Activated CD4-positive, alpha-beta T cell treated with anti-CD3 and anti-CD28 coated beads for 4 hours (primary cell): ENCODE results near the gene CABCOCO1.

ENCODE experiments used
- DNase-seq, 2 donors: peaks; one replicate each; pipeline ENCODE4 v3.0.0-alpha.2; 2020

Gene CABCOCO1

DNA sequence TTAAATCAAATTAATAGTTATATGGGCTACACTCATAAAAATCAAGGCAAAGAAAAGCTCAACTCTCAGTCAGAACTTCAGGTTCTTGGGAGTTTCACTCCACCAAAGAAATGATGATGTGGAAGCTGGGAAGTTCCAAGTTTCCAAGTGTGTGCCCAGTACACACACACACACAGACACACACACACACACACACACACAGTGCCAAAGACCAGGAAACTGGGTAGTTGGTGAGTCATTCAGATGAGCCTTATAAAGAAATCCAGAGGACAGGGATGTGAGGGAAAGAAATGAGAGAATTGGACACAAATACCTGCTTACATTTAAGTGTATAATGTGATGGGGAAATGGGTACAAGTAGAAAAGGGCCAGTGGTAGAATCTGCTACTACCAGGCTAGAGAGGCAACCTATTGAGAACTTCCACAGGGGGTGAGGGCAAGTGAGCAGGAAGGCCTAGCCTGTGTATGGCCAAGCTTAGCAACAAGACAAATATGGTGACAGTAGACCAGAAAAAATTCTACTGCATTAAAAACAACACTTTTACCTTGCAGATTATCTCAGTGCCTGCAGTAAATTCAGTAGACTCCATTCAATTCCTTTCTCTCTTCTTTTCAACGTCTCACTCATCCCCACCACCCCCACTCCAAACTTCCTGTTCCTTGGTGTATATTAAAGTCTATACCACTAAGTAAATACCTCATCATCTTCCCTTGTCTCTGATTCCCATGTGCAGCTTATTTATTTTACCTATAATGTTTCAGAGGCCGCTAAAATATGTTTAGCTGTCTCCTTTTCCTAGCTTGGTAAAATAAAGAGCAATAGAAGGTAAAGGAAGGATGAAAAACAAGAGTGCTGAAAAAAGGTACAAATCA is 95.0 kb downstream of the CABCOCO1 start:
- DNase-seq = no peak

DNA sequence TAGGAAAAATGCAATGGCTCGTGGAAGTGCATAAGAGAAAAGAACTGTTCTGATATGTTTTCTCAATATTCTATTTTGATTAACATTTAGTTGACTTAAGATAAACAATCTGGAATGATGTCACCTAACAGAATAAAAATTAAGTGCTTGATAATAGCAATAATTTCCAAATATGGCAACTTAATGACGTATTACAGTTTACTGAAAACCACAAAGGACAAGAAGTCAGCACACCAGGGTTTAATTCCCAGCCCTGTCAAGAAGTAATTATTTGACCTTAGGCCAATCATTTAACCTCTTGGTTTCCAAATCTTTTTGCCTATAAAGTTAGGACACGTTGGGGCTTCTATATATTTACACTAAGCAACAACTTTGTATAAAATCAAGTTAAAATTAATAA is 95.7 kb downstream of the CABCOCO1 start:
- DNase-seq = no peak

DNA sequence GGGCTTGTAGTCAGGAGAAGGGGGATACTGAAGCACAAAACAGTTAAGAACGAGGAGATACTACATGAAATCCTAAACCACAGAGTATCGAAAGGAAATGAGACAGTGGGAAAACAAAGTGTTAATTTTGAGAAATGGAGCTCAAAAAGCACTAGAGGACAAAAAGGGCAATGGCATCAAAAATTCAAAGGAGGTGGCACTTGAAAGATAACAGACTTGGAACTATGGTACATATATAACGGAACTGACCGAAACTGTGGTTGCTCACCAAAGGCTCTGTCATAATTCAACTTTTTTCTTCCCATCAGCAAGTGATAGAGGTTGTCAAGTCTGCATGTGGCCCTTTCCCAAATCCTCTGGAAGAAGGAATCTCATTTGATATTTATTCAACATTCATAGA is 97.0 kb downstream of the CABCOCO1 start:
- no peak for DNase-seq

DNA sequence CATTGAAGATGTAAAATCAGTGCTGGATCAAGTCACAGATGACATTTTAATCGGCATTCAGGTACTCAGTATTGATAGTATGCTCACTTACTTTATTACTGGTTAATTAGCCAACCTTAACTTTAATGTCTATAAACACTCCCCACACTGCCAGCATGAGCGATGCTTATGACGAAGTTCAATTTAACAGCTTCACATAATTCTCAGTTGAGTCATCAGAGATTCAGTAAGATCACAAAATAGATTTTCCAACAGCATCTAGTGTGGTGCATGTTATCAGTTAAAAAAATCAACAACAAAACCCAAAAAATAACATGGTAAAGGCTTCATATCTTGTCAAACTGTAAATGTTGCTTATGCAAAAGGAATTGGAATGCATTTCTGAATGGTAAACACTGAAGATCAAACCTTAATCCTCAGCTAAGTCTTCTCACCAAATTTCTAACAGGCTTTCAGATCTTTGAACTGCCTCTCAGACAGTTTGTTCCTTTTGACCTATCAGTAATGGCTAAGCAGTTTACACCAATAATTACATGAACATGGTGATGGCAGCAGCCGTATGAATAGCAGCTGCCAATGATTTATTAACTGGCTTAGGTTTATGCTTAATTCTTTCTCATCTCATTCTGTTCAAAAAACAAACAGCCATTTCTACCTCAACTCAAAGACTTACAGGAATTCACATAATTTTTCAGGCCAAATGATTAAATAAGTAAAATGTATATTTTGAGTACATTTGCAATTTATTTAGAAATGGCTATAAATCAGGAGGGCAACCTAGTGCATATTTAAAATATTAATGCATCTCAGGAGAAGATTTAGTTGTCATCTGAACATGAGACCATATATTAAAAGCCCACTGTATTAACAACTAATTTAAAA is 98.5 kb downstream of the CABCOCO1 start:
- no peak for DNase-seq

DNA sequence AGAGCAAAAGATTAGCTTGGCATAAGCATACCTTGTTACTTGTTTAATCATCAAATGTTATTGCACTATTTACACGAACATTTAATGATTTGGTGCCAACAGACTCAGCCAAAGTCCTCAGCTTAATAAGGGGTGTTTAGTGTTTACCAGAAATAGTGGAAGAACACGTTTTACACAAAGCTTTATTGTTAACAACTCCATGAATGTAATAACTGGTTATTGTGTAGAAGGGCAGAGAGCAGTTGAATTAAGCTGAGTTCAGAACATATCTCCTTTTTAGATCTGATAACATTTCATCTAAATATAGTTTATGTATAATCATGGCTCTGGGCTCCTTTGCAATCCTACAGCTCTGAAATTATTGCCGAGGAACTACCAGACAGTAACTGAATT is 99.1 kb downstream of the CABCOCO1 start:
- DNase-seq = no peak

DNA sequence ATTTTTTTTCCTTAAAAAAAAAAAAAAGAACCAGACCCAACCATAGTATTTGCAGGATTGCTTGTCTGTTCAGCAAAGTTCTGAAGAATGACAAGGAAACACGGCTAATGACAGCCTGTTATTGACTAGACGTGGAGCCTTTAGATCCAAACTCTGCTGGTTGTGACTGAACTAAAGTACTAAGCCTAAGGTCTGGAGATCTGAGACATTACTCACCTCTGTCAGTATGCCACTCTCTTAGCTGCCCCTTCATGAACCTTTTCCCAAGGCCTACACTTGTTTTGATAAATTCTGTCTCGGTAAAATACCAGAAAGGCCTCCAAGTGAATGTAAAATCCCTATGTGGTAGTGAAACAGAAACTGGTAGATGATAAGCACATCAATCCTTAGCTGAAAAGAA is 101.0 kb downstream of the CABCOCO1 start:
- no peak for DNase-seq

DNA sequence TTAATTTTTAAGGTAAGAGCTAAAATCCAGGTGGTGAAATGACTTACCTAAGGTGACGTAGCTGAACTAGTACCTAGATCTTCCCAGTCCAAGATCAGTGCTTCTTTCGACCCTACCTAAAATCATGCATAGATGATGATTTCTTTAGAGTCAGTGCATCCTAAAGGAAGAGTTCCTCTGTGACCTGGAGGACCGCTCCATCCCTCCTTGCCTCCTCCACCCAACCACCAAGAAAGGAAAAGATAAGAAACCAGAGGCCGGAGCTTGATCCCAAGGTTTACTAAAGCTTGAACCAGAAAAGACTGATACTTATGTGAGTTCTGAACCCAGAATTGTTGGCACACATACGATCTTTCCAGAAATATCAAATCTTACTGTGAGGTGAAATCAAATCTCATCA is 101.8 kb downstream of the CABCOCO1 start:
- no peak for DNase-seq

DNA sequence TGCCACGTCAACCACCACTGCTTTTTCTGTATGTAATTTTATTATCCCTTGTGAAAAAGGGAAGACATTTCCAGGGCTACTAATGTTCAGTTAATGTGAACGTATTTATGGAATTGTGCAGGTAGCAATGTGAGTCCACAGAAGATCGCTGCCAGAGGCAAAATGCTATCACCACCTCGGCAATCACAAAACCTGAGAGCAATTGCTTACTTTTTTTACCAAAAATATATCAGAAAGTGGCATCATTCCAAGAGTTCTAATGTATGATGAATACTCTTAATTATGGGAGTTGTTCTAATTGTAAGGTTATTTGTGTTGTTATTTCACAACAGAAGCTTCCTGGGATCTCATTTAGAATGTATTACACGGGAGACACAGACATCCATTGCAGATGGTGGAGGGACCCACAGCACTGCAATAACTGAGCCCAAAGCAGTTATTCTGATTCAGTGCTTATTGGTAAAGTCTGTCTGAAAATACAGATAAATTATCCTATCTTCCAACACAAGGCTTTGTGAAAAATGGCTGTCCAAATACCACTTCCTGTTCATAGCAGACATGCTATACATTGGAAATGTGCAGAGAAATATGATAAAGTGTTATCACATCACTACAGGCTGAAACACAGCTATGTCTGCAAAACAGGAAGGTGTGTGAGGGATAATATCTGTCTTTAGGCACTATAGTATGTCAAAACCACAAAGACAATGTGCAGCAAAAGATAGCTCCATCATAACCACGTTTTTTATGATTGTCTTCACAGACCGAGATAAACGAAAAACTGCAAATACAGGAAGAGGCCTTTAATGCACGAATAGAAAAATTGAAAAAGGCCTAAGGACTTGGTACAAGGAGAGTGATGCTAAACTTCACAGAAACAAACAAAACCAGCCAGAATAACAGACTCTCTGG is 102.7 kb downstream of the CABCOCO1 start:
- DNase-seq = no peak

DNA sequence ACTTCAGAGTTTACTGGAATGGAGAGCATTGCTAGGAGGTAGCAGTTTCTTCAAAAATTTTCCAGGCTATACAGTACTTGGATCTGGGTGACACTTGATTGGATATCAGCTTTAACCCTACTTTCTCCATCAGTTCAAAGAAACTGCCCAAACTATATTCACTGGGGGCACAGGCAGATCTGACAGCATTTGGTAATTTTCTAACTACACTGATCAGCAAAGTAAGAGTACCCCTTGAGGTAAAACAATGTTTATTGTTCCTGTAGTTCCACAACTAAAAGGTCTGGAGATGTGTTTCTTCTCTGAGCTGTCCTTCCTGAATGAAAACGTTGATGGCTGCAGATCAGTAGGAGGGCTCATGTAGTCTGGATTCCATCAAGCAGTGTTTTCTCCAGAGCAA is 104.2 kb downstream of the CABCOCO1 start:
- no peak for DNase-seq

DNA sequence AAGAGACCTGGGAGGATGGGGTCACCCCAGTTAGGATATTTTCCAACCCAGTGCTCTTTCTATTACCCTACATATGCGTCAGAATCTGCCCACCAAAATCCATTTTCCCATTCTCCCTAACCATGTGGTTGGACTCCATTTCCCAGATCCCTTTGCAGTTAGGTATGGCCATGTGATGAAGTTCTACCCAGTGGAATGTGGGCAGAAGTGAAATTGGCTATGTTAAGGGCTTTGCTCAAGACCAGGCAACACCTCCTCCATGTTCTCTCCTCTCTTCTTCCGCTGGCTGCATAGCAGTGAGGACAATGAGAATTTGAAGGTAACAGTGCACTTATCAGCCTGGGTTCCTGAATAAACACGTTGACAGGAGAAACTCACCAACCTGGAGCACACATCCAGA is 111.3 kb downstream of the CABCOCO1 start:
- DNase-seq = no peak

DNA sequence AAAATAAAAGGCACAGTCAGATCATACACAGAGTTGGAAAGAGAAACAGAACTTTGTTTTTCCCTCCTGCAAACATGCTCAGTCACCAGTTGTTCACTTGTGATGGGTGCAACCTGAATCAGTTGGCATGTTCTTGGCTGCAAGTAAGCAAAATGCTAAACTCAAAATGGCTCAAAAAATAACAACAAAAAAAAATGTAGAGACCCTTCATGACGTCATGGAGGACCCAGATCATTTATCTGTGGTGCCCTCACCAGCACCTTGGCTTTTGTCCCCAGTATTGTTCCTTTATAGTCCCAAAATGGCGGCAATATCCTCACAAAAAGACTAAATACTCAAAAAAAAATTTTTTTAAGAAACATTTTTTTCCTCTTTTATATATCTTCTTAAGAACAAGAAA is 112.4 kb downstream of the CABCOCO1 start:
- DNase-seq = no peak

DNA sequence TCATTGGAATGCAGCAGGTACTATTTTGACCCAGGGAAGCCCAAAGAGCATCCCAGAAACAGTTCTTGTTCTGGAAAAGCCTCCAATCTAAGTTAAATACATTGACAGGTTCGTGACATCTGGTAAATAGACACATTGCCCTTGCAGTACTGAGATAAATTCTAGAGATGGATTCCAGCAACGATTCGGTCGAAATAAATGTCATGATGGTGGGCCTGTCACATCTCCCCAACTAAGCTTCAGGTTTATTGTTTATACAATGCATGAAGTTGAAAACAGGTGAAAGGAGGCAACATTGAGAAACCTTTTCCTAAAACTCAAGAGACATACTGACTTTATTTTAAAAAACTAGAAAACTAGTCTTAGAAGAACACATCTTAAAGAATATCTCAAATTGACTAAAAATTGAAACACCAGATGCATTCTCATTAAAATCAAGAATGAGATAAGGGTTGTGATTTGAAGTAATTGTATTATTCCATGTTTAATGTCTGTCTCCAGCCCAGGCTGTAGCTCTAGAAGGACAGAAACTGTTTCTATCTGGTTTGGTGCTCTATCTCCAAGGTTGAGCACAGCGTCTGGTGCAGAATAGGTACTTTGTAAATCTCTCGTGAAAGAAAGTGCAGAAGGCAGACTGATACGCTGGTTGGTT is 114.0 kb downstream of the CABCOCO1 start:
- DNase-seq = no peak

DNA sequence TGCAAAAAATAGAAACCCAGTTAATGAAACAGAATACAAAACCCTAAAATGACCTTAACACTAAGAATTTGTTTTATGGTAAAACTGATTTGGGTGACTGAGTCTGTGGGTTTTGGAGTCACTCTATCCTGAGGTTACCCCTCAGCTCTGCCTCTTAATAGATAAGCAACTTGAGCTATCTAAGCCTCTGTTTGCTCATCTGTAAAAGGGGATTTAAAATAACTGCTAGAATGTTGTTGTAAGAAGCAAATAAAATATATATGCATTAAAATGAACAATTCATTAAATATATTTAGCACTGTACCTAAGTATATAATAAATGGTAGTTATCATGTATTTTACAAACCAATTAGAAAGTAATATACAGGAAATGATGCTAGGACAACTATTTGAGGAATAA is 115.4 kb downstream of the CABCOCO1 start:
- no peak for DNase-seq

DNA sequence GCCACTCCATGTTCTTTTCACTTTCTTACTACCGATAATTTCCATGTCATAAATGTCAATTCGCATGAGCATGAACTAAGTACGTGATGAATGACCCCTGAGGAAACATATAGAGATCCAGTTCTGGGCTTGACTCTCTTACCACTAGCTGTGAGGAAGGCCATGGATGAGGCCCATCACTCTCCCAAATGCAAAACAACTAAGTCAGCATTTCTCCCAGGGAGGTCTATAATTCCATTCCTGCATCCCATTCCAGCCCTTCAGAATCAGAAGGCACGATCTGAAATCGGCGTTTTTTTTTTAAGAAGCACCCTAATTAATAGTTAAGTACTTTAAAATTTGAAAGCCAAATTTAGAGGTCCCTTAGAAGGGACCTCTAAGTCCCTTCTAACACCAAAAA is 116.5 kb downstream of the CABCOCO1 start:
- DNase-seq = no peak

DNA sequence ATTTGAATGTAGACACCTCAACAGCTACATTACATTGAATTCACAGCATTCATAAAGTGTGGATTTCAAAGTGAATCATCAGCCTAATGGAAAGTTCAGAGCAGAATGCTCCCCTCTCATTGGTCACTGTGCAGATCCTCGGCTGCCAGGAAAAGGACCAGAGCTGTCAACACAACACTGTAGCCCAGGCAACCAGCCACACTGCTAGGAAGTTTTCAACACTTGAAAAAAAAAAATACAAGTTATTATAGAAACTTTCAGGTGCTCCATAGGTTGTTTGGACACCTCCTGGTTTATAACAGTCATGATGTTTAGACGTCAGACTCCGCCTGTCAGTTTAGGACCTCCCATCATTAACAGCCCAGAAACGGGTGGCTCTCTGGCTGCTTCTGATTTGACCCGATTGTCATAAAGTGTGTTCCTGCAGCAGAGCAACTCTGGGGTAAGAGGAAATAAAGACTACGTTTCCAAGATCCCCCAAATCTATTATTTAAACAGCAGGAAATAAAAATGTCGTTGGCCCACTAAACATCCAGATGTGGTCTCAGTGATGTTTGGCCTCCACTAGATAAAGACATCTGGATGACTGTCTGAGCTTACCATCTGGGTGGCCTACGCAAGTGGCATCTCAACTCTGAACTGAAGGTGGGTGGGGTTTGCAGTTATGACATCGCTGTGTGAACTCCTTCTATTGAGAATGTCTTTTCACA is 117.4 kb downstream of the CABCOCO1 start:
- peak in 1 of 2 donors; percentile 7 for DNase-seq

DNA sequence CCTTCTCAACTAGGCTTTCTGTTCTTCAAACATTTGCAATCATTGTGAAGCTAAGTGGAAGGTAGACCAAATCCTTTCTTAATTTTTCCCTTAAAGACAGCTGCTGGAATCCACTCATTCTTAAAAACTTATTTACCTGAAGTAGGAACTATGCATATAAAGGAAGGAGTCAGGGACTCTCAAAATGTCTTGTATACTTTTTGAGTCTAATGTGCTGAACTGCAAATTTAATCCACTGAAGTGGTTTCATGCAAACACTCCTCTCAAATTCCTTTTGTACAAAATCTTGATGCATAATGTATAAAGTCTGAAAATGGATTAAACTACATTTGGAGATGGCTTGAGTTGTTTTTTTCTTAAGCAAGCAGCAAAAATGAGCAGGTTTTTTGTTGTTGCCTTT is 118.0 kb downstream of the CABCOCO1 start:
- no peak for DNase-seq

DNA sequence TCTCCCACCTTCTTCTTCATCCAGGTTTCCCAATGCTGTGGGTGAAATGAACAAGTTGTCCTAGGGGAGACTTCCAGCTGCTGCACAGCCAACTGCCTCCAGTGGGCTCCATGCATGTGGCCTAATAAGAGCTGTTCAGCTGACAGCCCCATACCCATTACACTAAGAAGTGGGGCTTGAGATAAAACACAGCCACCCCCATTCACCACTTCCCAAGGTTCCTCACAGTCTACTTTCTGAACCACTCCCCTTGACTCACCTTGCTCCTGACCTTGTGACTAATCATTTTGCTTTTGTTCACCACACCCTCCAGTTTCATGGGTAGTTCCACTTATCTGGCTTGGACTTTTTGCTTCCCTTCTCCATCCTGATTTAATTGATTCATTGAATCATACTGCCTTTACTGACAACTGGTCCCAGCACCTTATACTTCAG is 119.3 kb downstream of the CABCOCO1 start:
- DNase-seq = no peak

DNA sequence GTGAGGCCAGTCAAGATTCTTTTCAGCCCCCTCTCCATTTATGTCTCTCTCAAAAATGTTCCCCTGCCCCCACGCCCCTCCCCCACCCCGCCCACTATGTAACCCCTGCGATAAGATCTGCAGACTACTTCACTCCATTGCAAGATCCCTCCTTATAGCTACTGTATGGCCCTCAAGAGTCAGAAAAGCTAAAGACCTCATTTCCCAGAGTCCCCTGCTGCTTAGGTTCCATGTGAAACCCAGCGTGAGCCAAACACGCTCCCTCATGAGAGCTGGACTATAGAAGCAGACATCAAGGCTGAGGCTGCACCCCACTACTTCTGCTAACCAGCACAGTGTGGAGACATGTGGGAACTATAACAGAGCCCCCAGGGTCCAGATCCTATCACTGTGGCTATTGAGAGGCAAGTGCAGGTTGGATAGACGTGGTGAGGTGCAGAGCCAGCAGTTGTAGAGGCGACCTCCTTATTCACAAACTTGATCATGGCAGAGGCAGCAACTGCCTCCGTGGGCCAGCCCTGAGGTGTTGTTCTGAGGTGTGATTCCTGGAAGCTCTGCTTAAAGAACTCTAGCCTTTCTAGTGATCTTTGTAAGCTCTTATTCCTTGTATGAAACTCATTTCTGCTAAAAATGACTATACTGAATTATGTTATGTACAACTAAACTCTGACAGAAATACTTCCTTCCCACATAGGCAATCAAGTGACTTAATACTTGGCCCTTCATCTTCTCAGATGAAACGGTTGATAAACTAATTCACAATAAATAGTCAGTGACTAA is 121.8 kb downstream of the CABCOCO1 start:
- DNase-seq = no peak

DNA sequence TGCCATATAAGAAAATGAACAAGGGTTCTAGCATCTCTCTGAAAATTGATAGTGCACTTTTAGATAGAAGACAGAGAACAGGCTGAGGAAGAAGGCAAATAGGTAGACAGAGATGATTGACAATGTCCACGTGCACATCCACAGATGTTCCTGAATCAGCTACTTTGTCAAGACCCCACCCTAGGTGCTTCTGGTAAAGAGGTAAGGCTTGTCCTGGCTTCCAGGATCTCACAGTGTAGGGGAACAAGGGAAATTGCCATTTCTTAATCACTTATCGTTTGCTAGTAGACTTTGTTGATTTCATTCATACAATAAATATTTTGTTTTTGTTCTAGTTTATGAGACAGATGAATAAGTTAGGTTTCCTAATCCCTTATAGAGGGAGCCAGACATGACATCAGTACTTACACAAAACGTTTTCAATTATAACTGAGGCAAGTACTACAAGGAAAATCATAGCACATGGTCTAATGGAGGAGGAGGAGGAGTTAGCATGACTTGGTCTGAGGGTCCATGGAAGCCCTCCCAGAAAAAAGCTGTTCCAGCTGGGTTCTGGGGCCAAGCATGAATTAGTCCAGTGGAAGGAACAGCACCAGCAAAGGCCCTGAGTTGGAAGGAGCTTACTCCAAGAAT is 122.9 kb downstream of the CABCOCO1 start:
- DNase-seq = no peak

DNA sequence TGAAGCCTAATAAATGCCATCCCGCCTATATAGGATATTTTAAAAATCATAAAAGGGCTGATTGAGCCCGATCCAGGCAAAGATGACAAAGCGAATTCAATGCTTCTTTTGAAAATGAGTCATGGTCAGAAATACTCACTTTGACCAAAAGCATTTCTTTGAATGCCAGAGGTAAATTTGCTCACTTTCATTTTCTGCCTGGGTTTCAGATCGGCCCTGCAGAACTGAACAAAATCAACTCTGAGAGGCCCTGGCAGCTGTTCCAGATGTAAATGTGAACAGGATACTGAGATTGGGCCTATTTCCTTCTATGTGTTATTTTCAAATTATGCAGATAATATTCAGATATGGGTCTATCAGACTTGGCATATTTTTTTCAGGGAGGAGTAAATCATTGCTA is 124.0 kb downstream of the CABCOCO1 start:
- DNase-seq = no peak
